PC-9 (cell line): ENCODE results near the gene PRUNE2. TPM values are rescaled to one million over a fixed set of nuclear protein-coding genes. Genes with fewer than 3 reads are reported as not detected.

Source experiments
- BruUV-seq: library from RNA; stranded (reverse); fragments of 400-500 nt; replicated peaks from 2 replicates; lab custom pipeline; 2021; lab: Mats Ljungman, UMichigan
- CTCF ChIA-PET: fragments of 300-600 bp; sonication (Branson Sonifier 250); formaldehyde crosslinking; loops from one replicate; lab custom pipeline; 2022; ENCODE audit warnings: antibody characterized with exemption; lab: Charles Lee
- POLR2A ChIA-PET: fragments of 300-600 bp; sonication (Branson Sonifier 250); formaldehyde crosslinking; loops from one replicate; lab custom pipeline; 2022; ENCODE audit warnings: antibody characterized with exemption; ENCODE audit not compliant: unreplicated experiment; lab: Charles Lee
- DNase-seq, 2 experiments: peaks; one replicate each; pipeline versions ENCODE4 v3.0.0 to v3.0.0-alpha.2; 2015 to 2022; ENCODE audit warnings: mixed read lengths in 1 of 2
- H2AFZ ChIP-seq: fragments of 200-600 bp; sonication (generic); 2 replicates; pipeline ENCODE4 v1.8.1; 2017; ENCODE audit warnings: antibody characterized with exemption
- H3F3A ChIP-seq: fragments of 200-600 bp; sonication (generic); 2 replicates; pipeline ENCODE4 v1.8.1; 2017; ENCODE audit warnings: antibody characterized with exemption, mild to moderate bottlenecking, low read depth; ENCODE audit not compliant: insufficient read depth
- H3K27ac ChIP-seq: fragments of 200-600 bp; sonication (generic); 2 replicates; pipeline ENCODE4 v1.6.1; 2016; ENCODE audit warnings: mixed run types
- H3K27me3 ChIP-seq: fragments of 200-600 bp; sonication (generic); 2 replicates; pipeline ENCODE4 v1.6.1; 2016; ENCODE audit warnings: low read depth, mixed run types; ENCODE audit not compliant: insufficient read depth
- H3K36me3 ChIP-seq: fragments of 200-600 bp; sonication (generic); 2 replicates; pipeline ENCODE4 v1.6.1; 2016; ENCODE audit warnings: low read depth, mixed run types
- H3K4me1 ChIP-seq: fragments of 200-600 bp; sonication (generic); replicated peaks from 2 replicates; pipeline ENCODE4 v1.6.1; 2016; ENCODE audit warnings: mixed run types; ENCODE audit not compliant: insufficient read depth
- H3K4me2 ChIP-seq: fragments of 200-600 bp; sonication (generic); 2 replicates; pipeline ENCODE4 v1.6.1; 2017; ENCODE audit warnings: mixed run types
- H3K4me3 ChIP-seq: fragments of 200-600 bp; sonication (generic); 2 replicates; pipeline ENCODE4 v1.6.1; 2016; ENCODE audit warnings: mixed run types
- H3K79me2 ChIP-seq: fragments of 200-600 bp; sonication (generic); 2 replicates; pipeline ENCODE4 v1.6.1; 2017; ENCODE audit warnings: low read depth, mixed run types
- H3K9me2 ChIP-seq: fragments of 200-600 bp; sonication (generic); 2 replicates; pipeline ENCODE4 v1.8.1; 2017; ENCODE audit warnings: mild to moderate bottlenecking; ENCODE audit not compliant: insufficient read depth
- H3K9me3 ChIP-seq: fragments of 200-600 bp; sonication (generic); 2 replicates; pipeline ENCODE4 v1.8.1; 2016; ENCODE audit warnings: low read depth; ENCODE audit not compliant: insufficient read depth
- H4K20me1 ChIP-seq: fragments of 200-600 bp; sonication (generic); 2 replicates; pipeline ENCODE4 v1.8.1; 2017; ENCODE audit not compliant: insufficient read depth
- EZH2 ChIP-seq: fragments of 200-600 bp; sonication (generic); IDR thresholded peaks from 2 replicates; pipeline ENCODE4 v1.8.0; 2017; ENCODE audit warnings: antibody characterized with exemption, low read depth
- intact Hi-C: fragments of 100-400 bp; cut with micrococcal nuclease; formaldehyde crosslinking; loops from one replicate; pipeline ENCODE4 v1.10.0; 2022; ENCODE audit not compliant: unreplicated experiment
- total RNA-seq: library from RNA; stranded (reverse); gene quantifications from 2 replicates; pipeline ENCODE4 v1.2.3, GENCODE V29; 2021
- TF ChIP-seq, protein P1 (sequence below): fragments of 200-600 bp; sonication (generic); conservative IDR thresholded peaks from 2 replicates; pipeline ENCODE4 v1.6.1; 2017; ENCODE audit warnings: mixed run types, antibody characterized with exemption, mild to moderate bottlenecking, moderate library complexity

PRUNE2 gene
- total RNA-seq, 1 experiment from 2014 or later, result 0.20 TPM

- no TSS peak for BruUV-seq
- Histone ChIP-seq H3K27me3 (peaks cover 52% of the 10 kb centered on the region), H3K27ac (no peak overlapping the region), H2AFZ (no peak overlapping the region), H3F3A (no peaks in the 10 kb centered on the region), H3K4me1 (no peaks in the 10 kb centered on the region), H3K9me2 (no peaks in the 10 kb centered on the region), H3K36me3 (no peaks in the 10 kb centered on the region), H4K20me1 (no peaks in the 10 kb centered on the region), H3K79me2 (no peaks in the 10 kb centered on the region), H3K4me3 (no peak overlapping the region), H3K9me3 (no peaks in the 10 kb centered on the region), H3K4me2 (no peak overlapping the region)
- intact Hi-C loops, result no loop called here
- ChIA-PET CTCF (no interaction called here), POLR2A (no interaction called here)
- TF ChIP-seq EZH2, result no peak
- TF ChIP-seq, protein P1, sequence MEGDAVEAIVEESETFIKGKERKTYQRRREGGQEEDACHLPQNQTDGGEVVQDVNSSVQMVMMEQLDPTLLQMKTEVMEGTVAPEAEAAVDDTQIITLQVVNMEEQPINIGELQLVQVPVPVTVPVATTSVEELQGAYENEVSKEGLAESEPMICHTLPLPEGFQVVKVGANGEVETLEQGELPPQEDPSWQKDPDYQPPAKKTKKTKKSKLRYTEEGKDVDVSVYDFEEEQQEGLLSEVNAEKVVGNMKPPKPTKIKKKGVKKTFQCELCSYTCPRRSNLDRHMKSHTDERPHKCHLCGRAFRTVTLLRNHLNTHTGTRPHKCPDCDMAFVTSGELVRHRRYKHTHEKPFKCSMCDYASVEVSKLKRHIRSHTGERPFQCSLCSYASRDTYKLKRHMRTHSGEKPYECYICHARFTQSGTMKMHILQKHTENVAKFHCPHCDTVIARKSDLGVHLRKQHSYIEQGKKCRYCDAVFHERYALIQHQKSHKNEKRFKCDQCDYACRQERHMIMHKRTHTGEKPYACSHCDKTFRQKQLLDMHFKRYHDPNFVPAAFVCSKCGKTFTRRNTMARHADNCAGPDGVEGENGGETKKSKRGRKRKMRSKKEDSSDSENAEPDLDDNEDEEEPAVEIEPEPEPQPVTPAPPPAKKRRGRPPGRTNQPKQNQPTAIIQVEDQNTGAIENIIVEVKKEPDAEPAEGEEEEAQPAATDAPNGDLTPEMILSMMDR, result no peak
- no peak for DNase-seq
Measured at GRCh38 chr9:76904661-76905457, 1.1 kb downstream of the PRUNE2 start.

DNA sequence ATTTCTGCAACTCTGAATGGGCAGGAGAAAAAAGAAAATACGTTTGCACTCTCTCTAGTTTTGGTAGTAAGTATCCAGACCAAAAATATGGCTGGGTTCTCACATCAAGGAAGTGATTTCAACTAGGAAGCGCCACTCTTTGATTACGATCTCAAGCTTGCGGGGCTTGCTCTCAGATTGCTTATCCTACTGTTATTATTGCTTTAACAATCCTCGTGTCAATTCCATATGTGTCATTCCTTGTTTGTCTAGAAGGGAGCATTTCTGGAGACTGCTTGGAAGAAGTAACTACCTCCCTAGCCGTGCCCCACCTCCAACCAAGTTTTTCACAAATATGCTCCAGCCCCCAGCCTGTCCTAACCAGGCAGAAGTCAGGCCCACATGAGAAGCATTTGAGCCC is 3.5 kb downstream of the PRUNE2 start:
- Histone ChIP-seq H3K27ac (no peak overlapping the region), H3K79me2 (no peaks in the 10 kb centered on the region), H3F3A (no peaks in the 10 kb centered on the region), H3K36me3 (no peaks in the 10 kb centered on the region), H3K4me3 (no peak overlapping the region), H3K9me2 (no peaks in the 10 kb centered on the region), H4K20me1 (no peaks in the 10 kb centered on the region), H3K27me3 (peaks cover 41% of the 10 kb centered on the region), H2AFZ (no peak overlapping the region), H3K4me2 (no peak overlapping the region), H3K4me1 (no peaks in the 10 kb centered on the region), H3K9me3 (no peaks in the 10 kb centered on the region)
- intact Hi-C loops, result no loop called here
- no peak for DNase-seq
- ChIA-PET POLR2A (interaction anchor here (0.5 kb wide), 1 partner anchor 112 kb away, joined by 7 read pairs; no protein-coding TSS in a partner anchor), CTCF (no interaction called here)
- no TSS peak for BruUV-seq
- no peak for TF ChIP-seq EZH2
- TF ChIP-seq, protein P1, result no peak

GRCh38 chr9:76901801-76902200 is 4.1 kb downstream of the PRUNE2 start:
- H3F3A ChIP-seq, result no peaks in the 10 kb centered on the region
- no peak overlapping the region for H3K27ac ChIP-seq
- no peaks in the 10 kb centered on the region for H3K9me2 ChIP-seq
- ChIA-PET POLR2A (interaction anchor here (0.5 kb wide), 1 partner anchor 113 kb away, joined by 7 read pairs; no protein-coding TSS in a partner anchor), CTCF (no interaction called here)
- no peak overlapping the region for H3K4me2 ChIP-seq
- H2AFZ ChIP-seq, result no peak overlapping the region
- TF ChIP-seq, protein P1, result no peak
- TF ChIP-seq EZH2, result no peak
- no peaks in the 10 kb centered on the region for H3K4me1 ChIP-seq
- H3K4me3 ChIP-seq, result no peak overlapping the region
- H3K79me2 ChIP-seq, result no peaks in the 10 kb centered on the region
- no peak for DNase-seq
- BruUV-seq, result no TSS peak
- no peaks in the 10 kb centered on the region for H3K9me3 ChIP-seq
- H3K36me3 ChIP-seq, result no peaks in the 10 kb centered on the region
- H4K20me1 ChIP-seq, result no peaks in the 10 kb centered on the region
- intact Hi-C loops, result no loop called here
- peaks cover 37% of the 10 kb centered on the region for H3K27me3 ChIP-seq
